ENCODE data around the gene UGT1A6.
"Not testable (repeated sequence)": the region's sequence is repeated elsewhere in the genome, so short reads cannot be mapped to it uniquely, and the experiment has no call there.

- TF ChIP-seq EZH2 (IDR thresholded peaks at IDR 0.05; ENCODE audit: low read length, missing control alignments); CTCF (conservative IDR thresholded peaks at IDR 0.05 in 1 of 2, IDR thresholded peaks at IDR 0.05 in 1 of 2; ENCODE audit: low read depth in 1 of 2, low read length in 2 of 2): not testable (repeated sequence)
These were observed 44.4 kb downstream of the UGT1A6 start for GRCh38 chr2:233736868-233737653.

All from fibroblast of lung (primary cell).